SK-N-SH (cell line): ENCODE results near the gene SLX4IP. TPM values are rescaled to one million over a fixed set of nuclear protein-coding genes. Genes with fewer than 3 reads are reported as not detected.

ENCODE experiments used
- CTCF ChIA-PET: fragments of 300-600, 350-600 bp; formaldehyde crosslinking; extraction: SDS; loops from one replicate; lab custom pipeline; 2021; lab: Yijun Ruan, JAX
- POLR2A ChIA-PET: fragments of 350-600 bp; sonication (Branson Sonifier 250); formaldehyde crosslinking; extraction: SDS; loops from one replicate; lab custom pipeline; 2020; ENCODE audit warnings: antibody characterized with exemption, inconsistent platforms; lab: Yijun Ruan, JAX
- DNase-seq: peaks from one replicate; pipeline ENCODE4 v3.0.0; 2012
- H2AFZ ChIP-seq: fragments of 200-600 bp; sonication (generic); 2 replicates; pipeline ENCODE4 v1.8.1; 2016; ENCODE audit warnings: antibody characterized with exemption, mild to moderate bottlenecking, low read depth
- H3F3A ChIP-seq: fragments of 200-600 bp; sonication (generic); replicated peaks from 2 replicates; pipeline ENCODE3; 2016; ENCODE audit warnings: antibody characterized with exemption, mild to moderate bottlenecking; ENCODE audit not compliant: insufficient read depth
- H3K27ac ChIP-seq, 2 experiments: fragments of 200-500 bp in 1 of 2; fragments of 200-600 bp in 1 of 2; sonication (Bioruptor generic) in 1 of 2; sonication (generic), shearing (Covaris generic) in 1 of 2; 2 replicates each; pipeline versions ENCODE4 v1.5.1 to v1.6.1; 2014 to 2016; ENCODE audit warnings: low read depth in 2 of 2, inconsistent platforms in 1 of 2, low read length in 1 of 2, mild to moderate bottlenecking in 1 of 2, mixed read lengths in 1 of 2
- H3K27me3 ChIP-seq: fragments of 200-600 bp; sonication (generic), shearing (Covaris generic); 2 replicates; pipeline ENCODE4 v1.6.1; 2016; ENCODE audit warnings: mixed run types; ENCODE audit not compliant: insufficient read depth
- H3K36me3 ChIP-seq, 2 experiments: fragments of 200-500 bp in 1 of 2; fragments of 200-600 bp in 1 of 2; sonication (Bioruptor generic) in 1 of 2; sonication (generic) in 1 of 2; replicated peaks in 1 of 2; 2 replicates each; pipeline versions ENCODE3 to v1.5.1; 2014 to 2016; ENCODE audit warnings: low read length in 1 of 2, mild to moderate bottlenecking in 1 of 2; ENCODE audit not compliant: insufficient read depth in 2 of 2, control insufficient read depth in 1 of 2
- H3K4me1 ChIP-seq, 2 experiments: fragments of 200-500 bp in 1 of 2; fragments of 200-600 bp in 1 of 2; sonication (Bioruptor generic) in 1 of 2; sonication (generic), shearing (Covaris generic) in 1 of 2; 2 replicates each; pipeline versions ENCODE4 v1.5.1 to v1.6.1; 2014 to 2016; ENCODE audit warnings: low read depth in 1 of 2, low read length in 1 of 2, mixed run types in 1 of 2; ENCODE audit not compliant: insufficient read depth in 2 of 2, control insufficient read depth in 1 of 2
- H3K4me2 ChIP-seq: fragments of 200-600 bp; sonication (generic), shearing (Covaris generic); 2 replicates; pipeline ENCODE4 v1.6.1; 2017; ENCODE audit warnings: mixed run types
- H3K4me3 ChIP-seq, 2 experiments: fragments of 200-500 bp in 1 of 2; fragments of 200-600 bp in 1 of 2; sonication (Bioruptor generic) in 1 of 2; sonication (generic), shearing (Covaris generic) in 1 of 2; 2 replicates each; pipeline versions ENCODE4 v1.5.1 to v1.8.1; 2014 to 2016; ENCODE audit warnings: low read depth in 2 of 2, inconsistent platforms in 1 of 2, low read length in 1 of 2, mild to moderate bottlenecking in 1 of 2, mixed read lengths in 1 of 2, moderate library complexity in 1 of 2
- H3K79me2 ChIP-seq: fragments of 200-600 bp; sonication (generic); 2 replicates; pipeline ENCODE4 v1.8.1; 2017; ENCODE audit warnings: mild to moderate bottlenecking; ENCODE audit not compliant: insufficient read depth
- H3K9ac ChIP-seq: fragments of 200-600 bp; sonication (generic); 2 replicates; pipeline ENCODE4 v1.6.1; 2017; ENCODE audit warnings: mixed run types
- H3K9me2 ChIP-seq: fragments of 200-600 bp; sonication (generic); 2 replicates; pipeline ENCODE4 v1.6.1; 2017; ENCODE audit warnings: mixed run types
- H3K9me3 ChIP-seq: fragments of 200-600 bp; sonication (generic); 2 replicates; pipeline ENCODE4 v1.6.1; 2017; ENCODE audit warnings: mixed run types, mild to moderate bottlenecking, moderate library complexity
- H4K20me1 ChIP-seq: fragments of 200-600 bp; sonication (generic); 2 replicates; pipeline ENCODE4 v1.6.1; 2017; ENCODE audit warnings: mild to moderate bottlenecking, mixed run types; ENCODE audit not compliant: insufficient read depth
- CHD2 ChIP-seq: fragments of 150-350 bp; IDR thresholded peaks from 2 replicates; pipeline ENCODE4 v1.6.1; 2018; ENCODE audit warnings: low read length; ENCODE audit not compliant: partially characterized antibody
- CTCF ChIP-seq: fragments of 200-600 bp; sonication (generic); IDR thresholded peaks from 2 replicates; pipeline ENCODE4 v1.6.1; 2017; ENCODE audit warnings: antibody characterized with exemption, mild to moderate bottlenecking, moderate library complexity
- ELF1 ChIP-seq: IDR thresholded peaks from 2 replicates; pipeline ENCODE4 v1.4.0; 2012
- EP300 ChIP-seq, 2 experiments: IDR thresholded peaks; 2 replicates each; pipeline versions ENCODE4 v1.4.0 to v1.6.1; 2012; ENCODE audit warnings: borderline replicate concordance in 1 of 2, low read depth in 1 of 2, low read length in 1 of 2
- FOSL2 ChIP-seq: IDR thresholded peaks from 2 replicates; pipeline ENCODE4 v1.4.0; 2012; ENCODE audit warnings: low read depth, mild to moderate bottlenecking, moderate library complexity, borderline replicate concordance
- JUND ChIP-seq: IDR thresholded peaks from 2 replicates; pipeline ENCODE4 v1.4.0; 2012
- MAX ChIP-seq: IDR thresholded peaks from 2 replicates; pipeline ENCODE4 v1.4.0; 2012; ENCODE audit warnings: low read depth
- MXI1 ChIP-seq: IDR thresholded peaks from 2 replicates; pipeline ENCODE4 v1.6.1; 2012; ENCODE audit warnings: mild to moderate bottlenecking, low read depth, low read length, improper control_type of control experiment
- NRF1 ChIP-seq: IDR thresholded peaks from 2 replicates; pipeline ENCODE4 v1.6.1; 2012; ENCODE audit warnings: low read depth, mild to moderate bottlenecking, low read length
- POLR2AphosphoS5 ChIP-seq: IDR thresholded peaks from 2 replicates; pipeline ENCODE4 v1.6.1; 2012; ENCODE audit warnings: low read depth, low read length
- RAD21 ChIP-seq: IDR thresholded peaks from 2 replicates; pipeline ENCODE4 v1.6.1; 2012; ENCODE audit warnings: mild to moderate bottlenecking, low read length
- RCOR1 ChIP-seq: fragments of 150-350 bp; IDR thresholded peaks from 2 replicates; pipeline ENCODE4 v1.6.1; 2017; ENCODE audit warnings: antibody characterized with exemption, low read length
- SIN3A ChIP-seq: IDR thresholded peaks from 2 replicates; pipeline ENCODE4 v1.6.1; 2012; ENCODE audit warnings: low read depth, mild to moderate bottlenecking, low read length, moderate library complexity, borderline replicate concordance
- SMC3 ChIP-seq: IDR thresholded peaks from 2 replicates; pipeline ENCODE4 v1.6.1; 2012; ENCODE audit warnings: low read depth, low read length, improper control_type of control experiment
- TCF12 ChIP-seq: IDR thresholded peaks from 2 replicates; pipeline ENCODE4 v1.4.0; 2012
- YY1 ChIP-seq: IDR thresholded peaks from 2 replicates; pipeline ENCODE4 v1.4.0; 2012; ENCODE audit warnings: low read depth, mild to moderate bottlenecking
- WGBS: methylation state at CpG from one replicate; pipeline ENCODE4 v1.1.6; 2017; ENCODE audit warnings: low lambda C conversion rate; 5-methylcytosine and 5-hydroxymethylcytosine counted together
- polyA plus RNA-seq, 3 experiments: library from polyadenylated mRNA; depleted of rRNA; stranded (reverse); fragments of >200 nt; gene quantifications; 2 replicates each; pipeline ENCODE4 v1.2.3, GENCODE V29; 2012
- TF ChIP-seq, protein P1 (sequence below): IDR thresholded peaks from 2 replicates; pipeline ENCODE4; 2012
- TF ChIP-seq, protein P2 (sequence below): IDR thresholded peaks from 2 replicates; pipeline ENCODE4 v1.4.0; 2012; ENCODE audit warnings: low read depth, borderline replicate concordance

Gene SLX4IP
- polyA plus RNA-seq, 1 of the 3 experiments (the other 2 are of a cell fraction), result 1.3 TPM

GRCh38 chr20:10447028-10447427 is 11.9 kb downstream of the SLX4IP start:
- TF ChIP-seq MXI1, result no peak
- 0 out of 2 replicates have a peak, but pooled peaks have one; percentile 43 for TF ChIP-seq MAX
- TF ChIP-seq, protein P1, sequence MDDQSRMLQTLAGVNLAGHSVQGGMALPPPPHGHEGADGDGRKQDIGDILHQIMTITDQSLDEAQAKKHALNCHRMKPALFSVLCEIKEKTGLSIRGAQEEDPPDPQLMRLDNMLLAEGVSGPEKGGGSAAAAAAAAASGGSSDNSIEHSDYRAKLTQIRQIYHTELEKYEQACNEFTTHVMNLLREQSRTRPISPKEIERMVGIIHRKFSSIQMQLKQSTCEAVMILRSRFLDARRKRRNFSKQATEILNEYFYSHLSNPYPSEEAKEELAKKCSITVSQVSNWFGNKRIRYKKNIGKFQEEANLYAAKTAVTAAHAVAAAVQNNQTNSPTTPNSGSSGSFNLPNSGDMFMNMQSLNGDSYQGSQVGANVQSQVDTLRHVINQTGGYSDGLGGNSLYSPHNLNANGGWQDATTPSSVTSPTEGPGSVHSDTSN, result peak; percentile 41
- TF ChIP-seq EP300 (IDR thresholded peaks at IDR 0.05; ENCODE audit: borderline replicate concordance in 1 of 2, low read depth in 1 of 2, low read length in 1 of 2), result peak in 1 of 2 experiments; percentile 31; a peak in 1 of 4 replicates
- TF ChIP-seq, protein P2, sequence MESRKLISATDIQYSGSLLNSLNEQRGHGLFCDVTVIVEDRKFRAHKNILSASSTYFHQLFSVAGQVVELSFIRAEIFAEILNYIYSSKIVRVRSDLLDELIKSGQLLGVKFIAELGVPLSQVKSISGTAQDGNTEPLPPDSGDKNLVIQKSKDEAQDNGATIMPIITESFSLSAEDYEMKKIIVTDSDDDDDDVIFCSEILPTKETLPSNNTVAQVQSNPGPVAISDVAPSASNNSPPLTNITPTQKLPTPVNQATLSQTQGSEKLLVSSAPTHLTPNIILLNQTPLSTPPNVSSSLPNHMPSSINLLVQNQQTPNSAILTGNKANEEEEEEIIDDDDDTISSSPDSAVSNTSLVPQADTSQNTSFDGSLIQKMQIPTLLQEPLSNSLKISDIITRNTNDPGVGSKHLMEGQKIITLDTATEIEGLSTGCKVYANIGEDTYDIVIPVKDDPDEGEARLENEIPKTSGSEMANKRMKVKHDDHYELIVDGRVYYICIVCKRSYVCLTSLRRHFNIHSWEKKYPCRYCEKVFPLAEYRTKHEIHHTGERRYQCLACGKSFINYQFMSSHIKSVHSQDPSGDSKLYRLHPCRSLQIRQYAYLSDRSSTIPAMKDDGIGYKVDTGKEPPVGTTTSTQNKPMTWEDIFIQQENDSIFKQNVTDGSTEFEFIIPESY, result no peak
- TF ChIP-seq RAD21, result peak; percentile 15; the same call in 1 of the 2 replicates
- TF ChIP-seq SMC3, result no peak
- TF ChIP-seq ELF1, result no peak
- TF ChIP-seq NRF1, result no peak
- TF ChIP-seq CHD2, result no peak
- TF ChIP-seq CTCF, result peak; percentile 14; the same call in 1 of the 2 replicates
- peak; percentile 68 for TF ChIP-seq JUND
- no peak for TF ChIP-seq YY1
- TF ChIP-seq TCF12, result peak; percentile 73
- no peak for TF ChIP-seq POLR2AphosphoS5
- no peak for TF ChIP-seq SIN3A
- TF ChIP-seq FOSL2, result peak; percentile 75; the same call in 1 of the 2 replicates
- TF ChIP-seq RCOR1, result no peak
- TF ChIP-seq, all 33 proteins: peak for 8
- DNase-seq, result peak; percentile 55
- peak overlapping the region; percentile 46; the same call in 1 of the 2 replicates for H3K4me2 ChIP-seq
- H3K4me3 ChIP-seq, result peak overlapping the region in 1 of 2 experiments; percentile 10; a peak in 2 of 4 replicates
- ChIA-PET CTCF (no interaction called here), POLR2A (no interaction called here)
- no peaks in the 10 kb centered on the region for H3K9me2 ChIP-seq
- peaks cover 0 to 22% of the 10 kb centered on the region in 2 experiments; a peak in 2 of 4 replicates for H3K4me1 ChIP-seq
- no peaks in the 10 kb centered on the region for H3K36me3 ChIP-seq
- 2% methylated on average over 3 of the region's 3 CpGs for WGBS
- no peaks in the 10 kb centered on the region for H3K9me3 ChIP-seq
- peak overlapping the region; percentile 18; the same call in 1 of the 2 replicates for H3K9ac ChIP-seq
- peak overlapping the region; percentile 60 to 68; a peak in 3 of 4 replicates for H3K27ac ChIP-seq
- H3F3A ChIP-seq, result peaks cover 6% of the 10 kb centered on the region
- no peaks in the 10 kb centered on the region for H3K27me3 ChIP-seq
- H4K20me1 ChIP-seq, result no peaks in the 10 kb centered on the region
- peak overlapping the region; percentile 76; the same call in 1 of the 2 replicates for H2AFZ ChIP-seq
- H3K79me2 ChIP-seq, result peaks cover 30% of the 10 kb centered on the region
